ENCODE measurements around the gene LMBRD2. TPM values are rescaled to one million over a fixed set of nuclear protein-coding genes. Genes with fewer than 3 reads are reported as not detected.

Gene LMBRD2
- total and polyA plus RNA-seq, 10 of the 15 experiments (the other 5 are each of a cell fraction or from before 2014, with no cell fraction given) = 0.90 to 9.8 (median 6.5) TPM

- BruUV-seq (replicated peaks) = no TSS peak
- no peaks in the 10 kb centered on the region for H3K4me1 ChIP-seq (ENCODE audit: control insufficient read depth, insufficient read depth, low read length)
- no peaks in the 10 kb centered on the region for H3K27me3 ChIP-seq (replicated peaks in 1 of 2; ENCODE audit: control insufficient read depth in 2 of 2, insufficient read depth in 2 of 2, low read length in 1 of 2)
- WGBS (ENCODE audit: insufficient coverage, insufficient replicate concordance, low lambda C conversion rate, missing lambda C conversion rate) = 96% methylated on average over 2 of the region's 2 CpGs
- H3K27ac ChIP-seq (ENCODE audit: control insufficient read depth, insufficient read depth) = no peak overlapping the region
- peaks cover 0 to 3% of the 10 kb centered on the region in 2 experiments; a peak in 2 of 4 replicates for H3K36me3 ChIP-seq (ENCODE audit: control insufficient read depth in 2 of 2, insufficient read depth in 2 of 2, low read length in 1 of 2)
- H3K4me2 ChIP-seq (ENCODE audit: control insufficient read depth, insufficient read depth) = no peak overlapping the region
- ChIA-PET SMC1A (ENCODE audit: uncharacterized antibody, unreplicated experiment) (interaction anchor here (0.7 to 2.0 kb wide), 6 partner anchors 11 to 54 kb away, joined by 3 to 4 read pairs (median 3); no protein-coding TSS in a partner anchor), CTCF (no interaction called here), POLR2A (interaction anchor here (1.0 kb wide), 1 partner anchor 21 kb away, joined by 3 read pairs; no protein-coding TSS in a partner anchor), RAD21 (ENCODE audit: unreplicated experiment) (no interaction called here)
- H2AFZ ChIP-seq (ENCODE audit: control insufficient read depth, low read depth, low read length) = no peak overlapping the region
- no peaks in the 10 kb centered on the region for H3K79me2 ChIP-seq (ENCODE audit: control insufficient read depth, insufficient read depth, low read length)
- TF ChIP-seq CHD2 (IDR thresholded peaks at IDR 0.05; ENCODE audit: borderline replicate concordance, low read depth, low read length) = no peak
- TF ChIP-seq MYC (IDR thresholded peaks at IDR 0.05; ENCODE audit: insufficient read depth, insufficient read length, insufficient replicate concordance, low read length, severe bottlenecking) = no peak
- no peak for TF ChIP-seq STAT1 (conservative IDR thresholded peaks at IDR 0.05)
- no peak for TF ChIP-seq SP1 (IDR thresholded peaks at IDR 0.05; ENCODE audit: low read depth, low read length)
- TF ChIP-seq GABPA (IDR thresholded peaks at IDR 0.05; ENCODE audit: low read depth) = no peak
- TF ChIP-seq RAD21 (IDR thresholded peaks at IDR 0.05; ENCODE audit: insufficient read depth, low read depth, low read length) = no peak
- TF ChIP-seq ATF2 (IDR thresholded peaks at IDR 0.05; ENCODE audit: low read length) = no peak
- TF ChIP-seq, protein P1, sequence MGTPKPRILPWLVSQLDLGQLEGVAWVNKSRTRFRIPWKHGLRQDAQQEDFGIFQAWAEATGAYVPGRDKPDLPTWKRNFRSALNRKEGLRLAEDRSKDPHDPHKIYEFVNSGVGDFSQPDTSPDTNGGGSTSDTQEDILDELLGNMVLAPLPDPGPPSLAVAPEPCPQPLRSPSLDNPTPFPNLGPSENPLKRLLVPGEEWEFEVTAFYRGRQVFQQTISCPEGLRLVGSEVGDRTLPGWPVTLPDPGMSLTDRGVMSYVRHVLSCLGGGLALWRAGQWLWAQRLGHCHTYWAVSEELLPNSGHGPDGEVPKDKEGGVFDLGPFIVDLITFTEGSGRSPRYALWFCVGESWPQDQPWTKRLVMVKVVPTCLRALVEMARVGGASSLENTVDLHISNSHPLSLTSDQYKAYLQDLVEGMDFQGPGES (IDR thresholded peaks at IDR 0.05) = no peak
- no peak for TF ChIP-seq YY1 (IDR thresholded peaks at IDR 0.05; ENCODE audit: low read depth, low read length)
- TF ChIP-seq POLR2A (IDR thresholded peaks at IDR 0.05; ENCODE audit: low read depth, low read length) = no peak
- no peak for TF ChIP-seq ZNF384 (IDR thresholded peaks at IDR 0.05; ENCODE audit: borderline replicate concordance, low read depth, low read length)
- no peak for TF ChIP-seq SREBF1 (IDR thresholded peaks at IDR 0.05; ENCODE audit: low read length)
- TF ChIP-seq HDGF (IDR thresholded peaks at IDR 0.05) = no peak
- TF ChIP-seq PAX8 (IDR thresholded peaks at IDR 0.05) = no peak
- TF ChIP-seq MTA3 (IDR thresholded peaks at IDR 0.05; ENCODE audit: borderline replicate concordance, low read length) = no peak
- TF ChIP-seq PAX5 (IDR thresholded peaks at IDR 0.05; ENCODE audit: borderline replicate concordance, low read depth, low read length) = no peak
- TF ChIP-seq BCL11A (IDR thresholded peaks at IDR 0.05; ENCODE audit: low read depth, low read length) = no peak
- TF ChIP-seq, protein P2, sequence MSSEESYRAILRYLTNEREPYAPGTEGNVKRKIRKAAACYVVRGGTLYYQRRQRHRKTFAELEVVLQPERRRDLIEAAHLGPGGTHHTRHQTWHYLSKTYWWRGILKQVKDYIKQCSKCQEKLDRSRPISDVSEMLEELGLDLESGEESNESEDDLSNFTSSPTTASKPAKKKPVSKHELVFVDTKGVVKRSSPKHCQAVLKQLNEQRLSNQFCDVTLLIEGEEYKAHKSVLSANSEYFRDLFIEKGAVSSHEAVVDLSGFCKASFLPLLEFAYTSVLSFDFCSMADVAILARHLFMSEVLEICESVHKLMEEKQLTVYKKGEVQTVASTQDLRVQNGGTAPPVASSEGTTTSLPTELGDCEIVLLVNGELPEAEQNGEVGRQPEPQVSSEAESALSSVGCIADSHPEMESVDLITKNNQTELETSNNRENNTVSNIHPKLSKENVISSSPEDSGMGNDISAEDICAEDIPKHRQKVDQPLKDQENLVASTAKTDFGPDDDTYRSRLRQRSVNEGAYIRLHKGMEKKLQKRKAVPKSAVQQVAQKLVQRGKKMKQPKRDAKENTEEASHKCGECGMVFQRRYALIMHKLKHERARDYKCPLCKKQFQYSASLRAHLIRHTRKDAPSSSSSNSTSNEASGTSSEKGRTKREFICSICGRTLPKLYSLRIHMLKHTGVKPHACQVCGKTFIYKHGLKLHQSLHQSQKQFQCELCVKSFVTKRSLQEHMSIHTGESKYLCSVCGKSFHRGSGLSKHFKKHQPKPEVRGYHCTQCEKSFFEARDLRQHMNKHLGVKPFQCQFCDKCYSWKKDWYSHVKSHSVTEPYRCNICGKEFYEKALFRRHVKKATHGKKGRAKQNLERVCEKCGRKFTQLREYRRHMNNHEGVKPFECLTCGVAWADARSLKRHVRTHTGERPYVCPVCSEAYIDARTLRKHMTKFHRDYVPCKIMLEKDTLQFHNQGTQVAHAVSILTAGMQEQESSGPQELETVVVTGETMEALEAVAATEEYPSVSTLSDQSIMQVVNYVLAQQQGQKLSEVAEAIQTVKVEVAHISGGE (CRISPR knock-in tag; IDR thresholded peaks at IDR 0.05) = no peak
- no peak for TF ChIP-seq POU2F2 (IDR thresholded peaks at IDR 0.05; ENCODE audit: borderline replicate concordance, low read depth, low read length)
- no peak for TF ChIP-seq RB1 (IDR thresholded peaks at IDR 0.05; ENCODE audit: borderline replicate concordance)
- in situ Hi-C loops (cut with MboI) (no loop called here), intact Hi-C loops (cut with micrococcal nuclease; ENCODE audit: unreplicated experiment) (no loop called here)
- no peaks in the 10 kb centered on the region for H4K20me1 ChIP-seq (ENCODE audit: control insufficient read depth, insufficient read depth)
- no peak overlapping the region for H3K4me3 ChIP-seq
- ATAC-seq (no peak), FAIRE-seq (no peak), DNase-seq (ENCODE audit: low read depth, low spot score) (no peak)
- no peak overlapping the region for H3K9ac ChIP-seq (ENCODE audit: control insufficient read depth, insufficient read depth, low read length)
- H3K9me3 ChIP-seq (replicated peaks; ENCODE audit: control insufficient read depth, insufficient read depth, low read length) = no peaks in the 10 kb centered on the region
Observed at GRCh38 chr5:36199620-36200019, 47.9 kb upstream of the LMBRD2 start.
